GM18858 (cell line): ENCODE data around the gene CEP44.

Experiments
- ATAC-seq: cut with Tn5 transposase; IDR thresholded peaks from one replicate; pipeline ENCODE4 v1.9.1; 2021; ENCODE audit not compliant: unreplicated experiment

CEP44 gene

GRCh38 chr4:174381440-174381800 is 97.7 kb downstream of the CEP44 start:
- no peak for ATAC-seq
